ENCODE results near the gene KANSL1L.

- no peak for TF ChIP-seq POLR2A (IDR thresholded peaks at IDR 0.05)
- TF ChIP-seq CTCF (IDR thresholded peaks at IDR 0.05) = no peak
Observed at GRCh38 chr2:209990838-209991237, 180.4 kb downstream of the KANSL1L start.
